DOHH2 (cell line): ENCODE data around the gene KRT80.

Experiments
- CTCF ChIP-seq: fragments of 200-600 bp; sonication (generic); IDR thresholded peaks from one replicate; pipeline ENCODE4 v1.5.1; 2014; ENCODE audit warnings: antibody characterized with exemption, mild to moderate bottlenecking, low read depth, low read length; ENCODE audit not compliant: poor library complexity, severe bottlenecking
- EZH2phosphoT487 ChIP-seq: fragments of 200-600 bp; sonication (generic); IDR thresholded peaks from 2 replicates; pipeline ENCODE4 v1.6.1; 2017; ENCODE audit warnings: borderline replicate concordance, mild to moderate bottlenecking, antibody characterized with exemption, low read length, moderate library complexity, mixed read lengths

GRCh38 chr12:52173526-52173925 lies 18.3 kb downstream of the KRT80 start:
- TF ChIP-seq CTCF = no peak
- no peak for TF ChIP-seq EZH2phosphoT487
